K562 (cell line): Measurements from ENCODE around the gene NR1H3. TPM values are rescaled to one million over a fixed set of nuclear protein-coding genes. Genes with fewer than 3 reads are reported as not detected.

ENCODE experiments used
- ARID3B ChIP-seq: fragments of 250-450 bp; sonication (Bioruptor Pico); IDR thresholded peaks from 2 replicates; pipeline ENCODE4 v1.4.0; 2020; ENCODE audit warnings: borderline replicate concordance
- CAMTA2 ChIP-seq: fragments of 250-450 bp; sonication (Bioruptor Pico); conservative IDR thresholded peaks from 2 replicates; pipeline ENCODE4 v1.5.1; 2022
- CBX5 ChIP-seq: IDR thresholded peaks from 2 replicates; pipeline ENCODE4 v1.6.1; 2014; ENCODE audit warnings: low read depth, borderline replicate concordance
- JUND ChIP-seq, 2 experiments: IDR thresholded peaks; 2 replicates in 1 of 2; 3 replicates in 1 of 2; pipeline ENCODE4 v1.6.1; 2011; ENCODE audit warnings: borderline replicate concordance in 2 of 2, low read depth in 2 of 2, low read length in 2 of 2, improper control_type of control experiment in 1 of 2, missing biosample characterization in 1 of 2, missing genetic modification characterization in 1 of 2, missing genetic modification reagents in 1 of 2
- MECOM ChIP-seq: fragments of 250-450 bp; sonication (Bioruptor Pico); IDR thresholded peaks from 2 replicates; pipeline ENCODE4 v1.8.0; 2022; ENCODE audit warnings: inconsistent platforms
- MYBL2 ChIP-seq, 2 experiments: fragments of 450-650 bp in 1 of 2; sonication (generic) in 1 of 2; formaldehyde crosslinking in 1 of 2; IDR thresholded peaks; 2 replicates each; pipeline versions ENCODE4 v1.6.1 to v1.8.1; 2017 to 2022; ENCODE audit warnings: borderline replicate concordance in 1 of 2, inconsistent platforms in 1 of 2, low read depth in 1 of 2, mild to moderate bottlenecking in 1 of 2, missing genetic modification reagents in 1 of 2, moderate library complexity in 1 of 2
- YY1 ChIP-seq, 3 experiments: IDR thresholded peaks; 2 replicates each; pipeline ENCODE4 v1.6.1; 2011; ENCODE audit warnings: low read length in 2 of 3, mild to moderate bottlenecking in 2 of 3, moderate library complexity in 2 of 3, borderline replicate concordance in 1 of 3, control low read depth in 1 of 3, low read depth in 1 of 3; ENCODE audit not compliant: insufficient read depth in 3 of 3, insufficient replicate concordance in 2 of 3, control insufficient read depth in 1 of 3, insufficient read length in 1 of 3; ENCODE audit errors: extremely low read depth in 1 of 3
- ZKSCAN3 ChIP-seq: fragments of 250-450 bp; sonication (Bioruptor Pico); IDR thresholded peaks from 2 replicates; pipeline ENCODE4 v1.4.0; 2020
- ZNF12 ChIP-seq: sonication (generic); formaldehyde crosslinking; IDR thresholded peaks from 2 replicates; pipeline ENCODE4 v1.4.0; 2020; ENCODE audit warnings: mild to moderate bottlenecking, missing genetic modification reagents
- ZNF655 ChIP-seq: fragments of 250-450 bp; sonication (Bioruptor Pico); IDR thresholded peaks from 2 replicates; pipeline ENCODE4 v1.5.0; 2021
- polyA plus RNA-seq, 8 experiments: library from polyadenylated mRNA; depleted of rRNA in 4 of 8; stranded (reverse) in 5 of 8; unstranded in 3 of 8; fragments of >200 nt; fragmentation: Nextera tagmentation in 2 of 8; fragmentation: Illumina TruSeq in 1 of 8; extraction: Ambion mirVana in 2 of 8; extraction: Trizol in 1 of 8; gene quantifications; 2 replicates each; pipeline versions ENCODE4 v1.2.1 to v1.2.3, GENCODE V29; 2011 to 2014; ENCODE audit warnings: inconsistent platforms in 1 of 8, missing spikeins in 1 of 8
- total RNA-seq, 7 experiments: library from RNA; depleted of rRNA in 6 of 7; stranded (reverse); fragments of >200 nt in 6 of 7; fragmentation: Illumina TruSeq in 2 of 7; extraction: Trizol in 2 of 7; gene quantifications; 2 replicates each; pipeline versions ENCODE4 v1.2.1 to v1.2.3, GENCODE V29; 2011 to 2021; ENCODE audit warnings: low replicate concordance in 1 of 7
- TF ChIP-seq, protein P1 (sequence below): fragments of 150-350 bp; conservative IDR thresholded peaks from 2 replicates; pipeline ENCODE4 v1.6.1; 2014; ENCODE audit warnings: low read length
- TF ChIP-seq, protein P2 (sequence below): fragments of 250-450 bp; sonication (Bioruptor Pico); IDR thresholded peaks from 2 replicates; pipeline ENCODE4 v1.8.0; 2021; ENCODE audit warnings: borderline replicate concordance, mild to moderate bottlenecking, moderate library complexity; ENCODE audit not compliant: poor library complexity, severe bottlenecking
- TF ChIP-seq, protein P3 (sequence below): fragments of 250-450 bp; sonication (Bioruptor Pico); IDR thresholded peaks from 2 replicates; pipeline ENCODE4 v1.4.0; 2020; ENCODE audit warnings: mild to moderate bottlenecking, moderate library complexity, borderline replicate concordance

The NR1H3 gene
- total and polyA plus RNA-seq, 9 of the 15 experiments (the other 6 are each of a cell fraction or from before 2014, with no cell fraction given), result 8.2 to 26.0 (median 11.9) TPM

DNA sequence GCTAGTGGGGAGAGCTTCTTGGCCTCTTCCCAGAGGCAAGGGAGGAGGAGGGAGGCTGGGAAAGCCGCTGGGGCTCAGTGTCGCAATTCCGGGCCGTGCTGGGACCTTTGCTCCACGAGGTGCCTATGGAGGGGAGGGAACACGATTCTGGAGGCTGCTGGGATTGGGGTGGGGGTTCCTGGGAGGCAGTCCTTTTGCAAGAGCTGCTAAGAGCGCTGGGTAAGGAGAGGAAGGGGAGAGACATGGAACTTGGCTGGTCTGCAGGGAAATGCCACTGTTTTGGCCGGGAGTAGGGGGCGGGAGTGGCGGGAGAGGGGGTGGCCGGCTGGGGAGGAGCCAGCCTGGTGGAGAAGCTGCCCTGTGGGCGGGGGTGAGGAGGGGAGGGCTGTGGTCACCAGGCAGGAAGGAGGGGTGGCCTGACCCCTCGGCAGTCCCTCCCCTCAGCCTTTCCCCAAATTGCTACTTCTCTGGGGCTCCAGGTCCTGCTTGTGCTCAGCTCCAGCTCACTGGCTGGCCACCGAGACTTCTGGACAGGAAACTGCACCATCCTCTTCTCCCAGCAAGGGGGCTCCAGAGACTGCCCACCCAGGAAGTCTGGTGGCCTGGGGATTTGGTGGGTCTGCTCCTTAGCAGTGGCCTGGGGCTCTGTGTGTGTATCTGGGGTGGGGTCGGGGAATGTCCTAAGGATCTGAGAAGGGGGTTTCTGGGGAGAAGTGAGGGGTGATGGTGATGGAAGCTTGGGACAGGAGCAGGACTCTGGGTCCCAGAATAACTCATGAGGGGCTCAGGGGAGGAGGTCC, at the start of gene NR1H3 (continued):
- TF ChIP-seq, protein P1, sequence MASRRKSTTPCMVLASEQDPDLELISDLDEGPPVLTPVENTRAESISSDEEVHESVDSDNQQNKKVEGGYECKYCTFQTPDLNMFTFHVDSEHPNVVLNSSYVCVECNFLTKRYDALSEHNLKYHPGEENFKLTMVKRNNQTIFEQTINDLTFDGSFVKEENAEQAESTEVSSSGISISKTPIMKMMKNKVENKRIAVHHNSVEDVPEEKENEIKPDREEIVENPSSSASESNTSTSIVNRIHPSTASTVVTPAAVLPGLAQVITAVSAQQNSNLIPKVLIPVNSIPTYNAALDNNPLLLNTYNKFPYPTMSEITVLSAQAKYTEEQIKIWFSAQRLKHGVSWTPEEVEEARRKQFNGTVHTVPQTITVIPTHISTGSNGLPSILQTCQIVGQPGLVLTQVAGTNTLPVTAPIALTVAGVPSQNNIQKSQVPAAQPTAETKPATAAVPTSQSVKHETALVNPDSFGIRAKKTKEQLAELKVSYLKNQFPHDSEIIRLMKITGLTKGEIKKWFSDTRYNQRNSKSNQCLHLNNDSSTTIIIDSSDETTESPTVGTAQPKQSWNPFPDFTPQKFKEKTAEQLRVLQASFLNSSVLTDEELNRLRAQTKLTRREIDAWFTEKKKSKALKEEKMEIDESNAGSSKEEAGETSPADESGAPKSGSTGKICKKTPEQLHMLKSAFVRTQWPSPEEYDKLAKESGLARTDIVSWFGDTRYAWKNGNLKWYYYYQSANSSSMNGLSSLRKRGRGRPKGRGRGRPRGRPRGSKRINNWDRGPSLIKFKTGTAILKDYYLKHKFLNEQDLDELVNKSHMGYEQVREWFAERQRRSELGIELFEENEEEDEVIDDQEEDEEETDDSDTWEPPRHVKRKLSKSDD, result no peak
- no peak for TF ChIP-seq YY1 (IDR thresholded peaks at IDR 0.05; ENCODE audit: borderline replicate concordance in 1 of 3, control insufficient read depth in 1 of 3, extremely low read depth in 1 of 3, insufficient read depth in 3 of 3, insufficient read length in 1 of 3, insufficient replicate concordance in 2 of 3, low read depth in 1 of 3, low read length in 2 of 3)
- TF ChIP-seq MYBL2 (IDR thresholded peaks at IDR 0.05; ENCODE audit: low read depth), result no peak
- TF ChIP-seq MYBL2 (CRISPR knock-in tag; IDR thresholded peaks at IDR 0.05; ENCODE audit: borderline replicate concordance), result no peak
- TF ChIP-seq CAMTA2, result no peak
- no peak for TF ChIP-seq ARID3B (CRISPR knock-in tag)
- TF ChIP-seq ZKSCAN3 (CRISPR knock-in tag), result no peak
- TF ChIP-seq ZNF12, result no peak
- TF ChIP-seq CBX5, result no peak
- no peak for TF ChIP-seq ZNF655 (CRISPR knock-in tag)
- no peak for TF ChIP-seq JUND (IDR thresholded peaks at IDR 0.05; ENCODE audit: borderline replicate concordance, low read depth, low read length)
- no peak for TF ChIP-seq JUND (tag; IDR thresholded peaks at IDR 0.05; ENCODE audit: borderline replicate concordance, low read depth, low read length)
- TF ChIP-seq, protein P2, sequence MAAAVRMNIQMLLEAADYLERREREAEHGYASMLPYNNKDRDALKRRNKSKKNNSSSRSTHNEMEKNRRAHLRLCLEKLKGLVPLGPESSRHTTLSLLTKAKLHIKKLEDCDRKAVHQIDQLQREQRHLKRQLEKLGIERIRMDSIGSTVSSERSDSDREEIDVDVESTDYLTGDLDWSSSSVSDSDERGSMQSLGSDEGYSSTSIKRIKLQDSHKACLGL, result no peak
- TF ChIP-seq MECOM (CRISPR knock-in tag), result no peak
- TF ChIP-seq, protein P3, sequence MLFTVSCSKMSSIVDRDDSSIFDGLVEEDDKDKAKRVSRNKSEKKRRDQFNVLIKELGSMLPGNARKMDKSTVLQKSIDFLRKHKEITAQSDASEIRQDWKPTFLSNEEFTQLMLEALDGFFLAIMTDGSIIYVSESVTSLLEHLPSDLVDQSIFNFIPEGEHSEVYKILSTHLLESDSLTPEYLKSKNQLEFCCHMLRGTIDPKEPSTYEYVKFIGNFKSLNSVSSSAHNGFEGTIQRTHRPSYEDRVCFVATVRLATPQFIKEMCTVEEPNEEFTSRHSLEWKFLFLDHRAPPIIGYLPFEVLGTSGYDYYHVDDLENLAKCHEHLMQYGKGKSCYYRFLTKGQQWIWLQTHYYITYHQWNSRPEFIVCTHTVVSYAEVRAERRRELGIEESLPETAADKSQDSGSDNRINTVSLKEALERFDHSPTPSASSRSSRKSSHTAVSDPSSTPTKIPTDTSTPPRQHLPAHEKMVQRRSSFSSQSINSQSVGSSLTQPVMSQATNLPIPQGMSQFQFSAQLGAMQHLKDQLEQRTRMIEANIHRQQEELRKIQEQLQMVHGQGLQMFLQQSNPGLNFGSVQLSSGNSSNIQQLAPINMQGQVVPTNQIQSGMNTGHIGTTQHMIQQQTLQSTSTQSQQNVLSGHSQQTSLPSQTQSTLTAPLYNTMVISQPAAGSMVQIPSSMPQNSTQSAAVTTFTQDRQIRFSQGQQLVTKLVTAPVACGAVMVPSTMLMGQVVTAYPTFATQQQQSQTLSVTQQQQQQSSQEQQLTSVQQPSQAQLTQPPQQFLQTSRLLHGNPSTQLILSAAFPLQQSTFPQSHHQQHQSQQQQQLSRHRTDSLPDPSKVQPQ, result no peak
